Activated T-cell treated with anti-CD3 and anti-CD28 coated beads, Interleukin-2, amount 50 U/mL, for 1 hour (primary cell): ENCODE measurements around the gene SLC5A10.

Experiments used
- DNase-seq: peaks from one replicate; pipeline ENCODE4 v3.0.0-alpha.2; 2020

Gene SLC5A10

GRCh38 chr17:18965530-18966236 is 13.7 kb downstream of the SLC5A10 start:
- no peak for DNase-seq

DNA sequence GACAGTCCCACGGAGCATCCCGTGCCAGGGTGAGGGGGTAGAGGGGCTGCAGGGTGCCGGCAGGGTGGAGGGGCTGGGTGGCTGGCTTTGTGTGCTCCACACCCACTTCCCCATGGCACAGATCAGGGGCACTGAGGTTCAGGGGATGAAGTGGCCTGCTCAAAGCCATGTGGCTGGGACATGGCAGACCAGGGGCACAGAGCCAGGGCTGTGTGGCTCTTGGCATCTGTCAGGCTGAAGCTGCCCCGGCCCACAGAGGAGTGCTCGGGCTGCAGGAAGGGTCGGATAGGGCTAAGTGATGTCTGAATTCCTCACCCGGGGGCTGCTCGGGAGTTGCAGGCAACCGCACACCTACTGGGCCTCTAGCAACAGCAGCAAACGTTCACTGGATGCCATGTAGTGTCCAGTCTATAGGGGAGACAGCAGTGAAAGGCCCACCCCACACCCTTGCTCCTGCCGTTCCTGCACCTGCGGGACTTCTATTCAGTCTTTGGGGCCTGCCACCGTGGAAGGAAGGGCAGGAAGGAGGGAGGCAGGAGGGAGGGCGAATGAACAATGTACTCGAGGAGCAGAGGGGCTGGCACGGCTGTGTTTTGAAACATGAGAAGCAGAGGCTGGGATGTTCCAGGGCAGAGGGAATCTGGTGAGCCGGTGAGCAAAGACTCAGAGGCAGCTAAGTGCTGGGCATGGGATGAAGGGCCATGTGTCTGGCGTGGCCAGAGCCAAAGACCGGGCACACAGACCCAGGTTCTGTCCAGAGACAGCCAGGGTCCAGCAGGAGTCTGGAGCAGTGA is 15.1 kb downstream of the SLC5A10 start:
- no peak for DNase-seq

DNA sequence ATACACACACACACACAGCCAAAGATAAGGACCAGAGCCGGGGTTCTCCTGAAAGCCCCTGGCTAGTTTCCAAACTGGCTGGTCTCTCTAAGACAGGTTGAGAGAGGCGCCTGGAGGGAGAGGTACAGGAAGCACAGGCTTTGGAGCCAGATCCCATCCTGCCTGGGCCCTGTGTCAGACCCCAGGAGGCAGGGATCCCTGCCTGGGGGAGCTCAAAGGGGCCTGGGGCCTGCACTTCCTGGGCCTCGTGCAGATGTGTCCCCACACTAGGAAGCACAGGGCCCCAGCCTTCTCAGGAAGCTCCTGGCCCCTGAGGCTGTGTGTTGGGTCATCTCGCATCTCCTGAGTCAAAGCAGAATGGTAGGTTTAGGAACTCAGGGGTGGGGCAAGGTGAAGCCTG is 16.0 kb downstream of the SLC5A10 start:
- no peak for DNase-seq

- no peak for DNase-seq
Observed at GRCh38 chr17:18968345-18968744, 16.4 kb downstream of the SLC5A10 start.

DNA sequence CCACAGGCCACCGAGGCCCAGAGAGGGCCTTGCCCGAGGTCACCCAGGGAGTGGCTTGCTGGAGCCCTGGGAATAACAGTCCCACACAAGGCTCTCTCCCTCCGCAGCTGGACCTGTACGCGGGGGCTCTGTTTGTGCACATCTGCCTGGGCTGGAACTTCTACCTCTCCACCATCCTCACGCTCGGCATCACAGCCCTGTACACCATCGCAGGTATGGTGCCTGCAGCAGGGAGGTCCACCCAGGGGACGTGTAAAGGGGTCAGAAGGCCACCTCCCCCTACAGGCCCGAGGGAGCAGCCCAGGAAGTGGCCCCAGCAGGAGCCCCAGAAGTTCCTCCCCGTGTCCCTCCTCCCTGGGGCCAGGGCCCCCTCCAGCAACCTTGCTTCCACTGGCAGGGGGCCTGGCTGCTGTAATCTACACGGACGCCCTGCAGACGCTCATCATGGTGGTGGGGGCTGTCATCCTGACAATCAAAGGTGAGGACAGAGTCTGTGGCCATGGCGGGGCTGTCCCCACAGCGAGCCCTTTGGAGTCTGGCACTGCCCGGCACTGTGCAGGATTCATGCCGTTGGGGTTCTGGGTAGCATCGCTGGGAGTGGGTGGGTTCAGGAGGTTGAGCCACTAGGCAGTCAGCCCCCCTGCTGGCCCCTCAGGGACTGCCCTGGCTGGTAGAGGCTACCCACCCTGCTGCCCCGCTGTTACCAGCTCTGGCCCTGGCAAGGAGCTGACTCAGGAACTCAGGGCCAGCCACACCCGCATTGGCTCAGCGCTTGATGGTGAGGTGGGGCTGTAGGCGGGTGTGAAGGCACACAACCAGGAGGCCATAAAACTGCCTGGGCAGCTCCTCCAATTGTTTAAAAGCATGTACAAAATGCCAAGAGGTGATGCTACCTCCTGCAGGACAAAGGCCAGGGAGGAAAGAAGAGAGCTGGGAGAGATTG is 17.3 kb downstream of the SLC5A10 start:
- no peak for DNase-seq

- DNase-seq = no peak
Observed at GRCh38 chr17:18970582-18971480, 18.9 kb downstream of the SLC5A10 start.

- no peak for DNase-seq
Observed at GRCh38 chr17:18971801-18972200, 19.8 kb downstream of the SLC5A10 start.

GRCh38 chr17:18974407-18975149 is 22.6 kb downstream of the SLC5A10 start:
- no peak for DNase-seq

DNA sequence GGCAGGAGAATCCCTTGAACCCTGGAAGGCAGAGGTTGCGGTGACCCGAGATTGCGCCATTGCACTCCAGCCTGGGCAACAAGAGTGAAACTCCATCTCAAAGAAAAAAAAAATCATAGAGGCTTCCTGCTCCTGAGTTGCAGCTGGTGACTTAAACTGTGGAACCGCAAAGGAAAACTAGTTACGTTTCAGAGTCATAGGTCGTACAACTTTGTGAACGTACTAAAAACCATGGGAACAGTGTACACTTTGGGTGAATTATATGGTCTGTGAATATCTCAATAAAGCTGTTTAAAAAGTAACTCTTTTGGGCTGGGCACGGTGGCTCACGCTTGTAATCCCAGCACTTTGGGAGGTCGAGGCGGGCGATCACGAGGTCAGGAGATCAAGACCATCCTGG is 23.6 kb downstream of the SLC5A10 start:
- no peak for DNase-seq

GRCh38 chr17:18976201-18976600 is 24.2 kb downstream of the SLC5A10 start:
- no peak for DNase-seq

DNA sequence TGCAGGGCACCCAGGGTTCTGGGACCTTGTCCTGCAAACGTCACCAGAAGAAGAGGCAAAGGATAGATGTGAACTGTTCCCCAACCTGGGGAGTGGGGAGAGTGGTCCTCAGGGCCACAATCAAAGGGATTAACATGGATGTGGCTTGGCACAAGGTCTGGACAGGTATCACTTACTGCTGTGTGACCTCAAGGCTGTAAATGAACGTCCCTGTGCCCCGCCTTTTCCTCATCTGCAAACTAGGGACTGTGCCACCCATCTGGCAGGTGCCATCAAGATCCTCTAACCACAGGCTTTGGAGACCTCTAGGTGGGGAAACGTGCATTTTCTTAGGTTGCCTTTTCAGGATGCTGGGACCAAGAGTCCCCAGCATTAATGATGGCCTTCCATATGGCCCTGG is 25.1 kb downstream of the SLC5A10 start:
- no peak for DNase-seq

GRCh38 chr17:18977646-18978045 is 25.7 kb downstream of the SLC5A10 start:
- no peak for DNase-seq

GRCh38 chr17:18978050-18978449 is 26.1 kb downstream of the SLC5A10 start:
- DNase-seq = no peak

DNA sequence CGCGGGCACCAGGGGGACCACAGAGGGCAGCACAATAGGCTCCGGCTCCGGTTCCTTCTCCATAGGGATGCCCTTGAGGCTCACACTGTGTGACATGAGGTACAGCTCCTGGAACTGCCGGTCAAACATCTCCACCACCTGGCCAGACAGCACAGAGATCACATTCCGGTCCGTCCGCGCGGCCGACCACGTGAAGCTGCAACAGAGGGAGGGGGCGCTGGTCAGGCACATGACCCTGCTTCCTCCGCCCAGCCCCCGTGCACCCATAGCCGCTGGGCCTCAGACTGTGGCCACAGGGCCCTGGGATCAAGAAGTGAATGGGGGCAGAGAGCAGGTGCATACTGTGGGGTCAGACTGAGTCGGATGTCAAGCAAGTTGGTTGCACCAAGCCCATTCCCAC is 26.7 kb downstream of the SLC5A10 start:
- DNase-seq = no peak

- DNase-seq = no peak
Observed at GRCh38 chr17:18980682-18981334, 28.8 kb downstream of the SLC5A10 start.

- DNase-seq = no peak
Observed at GRCh38 chr17:18981335-18981641, 29.3 kb downstream of the SLC5A10 start.

DNA sequence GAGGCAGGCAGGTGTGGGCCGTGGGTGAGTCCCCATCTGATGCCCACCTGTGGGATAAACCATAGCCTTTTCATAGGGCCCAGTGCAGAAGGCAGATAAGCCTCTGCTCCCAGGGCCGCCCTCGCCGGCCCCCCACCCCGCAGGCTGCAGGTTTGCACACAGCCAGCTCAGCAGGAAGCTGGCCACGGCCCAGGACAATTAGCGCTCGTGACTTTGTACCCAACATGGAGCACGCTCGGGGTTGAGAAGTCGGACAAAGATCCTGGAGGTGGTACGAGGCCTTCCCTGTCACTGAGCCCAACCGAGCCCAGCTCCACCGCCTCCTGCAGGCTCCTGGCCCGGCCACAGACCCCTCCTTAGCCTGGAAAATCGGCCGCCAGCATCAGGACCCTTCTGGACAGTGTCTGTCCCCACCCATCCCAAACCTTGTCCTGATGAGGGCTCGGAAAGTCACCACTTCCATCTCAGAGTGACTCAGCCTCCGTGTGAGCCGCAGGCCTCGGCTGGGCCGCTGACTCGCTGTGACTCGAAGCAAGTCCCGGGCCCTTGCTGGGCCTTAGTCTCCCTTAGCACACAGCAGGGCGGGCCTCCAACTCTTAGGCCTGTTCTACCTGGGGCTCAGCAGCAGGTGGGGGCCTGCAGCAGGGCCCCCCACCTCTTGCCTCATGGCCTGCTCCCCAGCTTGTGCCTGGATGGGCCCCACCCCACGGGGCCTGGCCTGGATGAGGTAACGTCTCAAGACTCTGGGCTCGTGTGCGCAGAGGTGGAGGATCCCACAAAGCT is 29.9 kb downstream of the SLC5A10 start:
- no peak for DNase-seq

- DNase-seq = no peak
Observed at GRCh38 chr17:18984273-18985114, 32.5 kb downstream of the SLC5A10 start.

DNA sequence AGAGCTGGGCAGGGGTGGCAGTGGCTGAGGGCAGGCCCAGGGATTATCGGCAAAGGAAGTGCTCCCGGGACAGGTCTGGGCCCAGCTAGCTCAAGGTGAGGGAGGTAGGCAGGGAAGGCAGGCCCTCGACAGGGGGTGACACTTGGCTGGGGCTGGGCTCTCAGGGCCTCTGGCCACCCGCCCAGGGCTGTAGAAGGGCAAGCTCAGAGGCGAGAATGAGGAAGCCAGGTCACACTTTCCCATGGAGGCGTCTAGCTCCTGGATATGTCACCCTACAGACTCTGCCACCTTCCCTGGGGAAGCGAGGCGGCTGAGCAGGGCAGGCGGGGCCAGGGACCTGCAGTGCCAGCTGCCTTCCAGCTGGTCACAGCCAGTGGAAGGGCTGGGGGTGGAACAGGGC is 33.5 kb downstream of the SLC5A10 start:
- DNase-seq = no peak
